HepG2 (cell line): ENCODE data around the gene ZFYVE28. TPM values are rescaled to one million over a fixed set of nuclear protein-coding genes. Genes with fewer than 3 reads are reported as not detected.
A peak's percentile ranks its signal among the peaks of the same experiment; 100 is the strongest.

Experiments
- ATAC-seq: fragments of 200-7000 bp; cut with Tn5 transposase; 3 replicates; pipeline ENCODE4 v1.9.1; 2020; ENCODE audit warnings: mild to moderate bottlenecking, moderate library complexity
- BruUV-seq: library from RNA; stranded (reverse); fragments of 400-500 nt; replicated peaks from 2 replicates; lab custom pipeline; 2021; lab: Mats Ljungman, UMichigan
- CTCF ChIA-PET: fragments of 300-600 bp; formaldehyde crosslinking; extraction: SDS; loops from one replicate; lab custom pipeline; 2021; ENCODE audit warnings: low total read pairs, inconsistent platforms, low intra/inter-chr PET ratio; lab: Yijun Ruan, JAX
- POLR2A ChIA-PET: fragments of 350-600 bp; sonication (Branson Sonifier 250); formaldehyde crosslinking; loops from one replicate; lab custom pipeline; 2020; ENCODE audit warnings: antibody characterized with exemption, inconsistent platforms; lab: Yijun Ruan, JAX
- DNase-seq: peaks from one replicate; pipeline ENCODE4 v3.0.0-alpha.2; 2015; ENCODE audit warnings: low spot score
- FAIRE-seq: peaks from 3 replicates; lab custom pipeline; 2011; peaks lifted over from hg19 to GRCh38; lab: Jason Lieb, UNC
- H2AFZ ChIP-seq: one replicate; pipeline ENCODE4 v1.6.1; 2011; ENCODE audit warnings: low read length, inconsistent platforms
- H3K27ac ChIP-seq: fragments of 300-600 bp; 3 replicates; pipeline ENCODE4 v1.8.0; 2011; ENCODE audit warnings: mixed run types, mild to moderate bottlenecking, mixed read lengths, low read length, inconsistent platforms; ENCODE audit not compliant: insufficient read depth; ENCODE audit errors: extremely low read length
- H3K27me3 ChIP-seq, 2 experiments: fragments of 200-600 bp in 1 of 2; 2 replicates in 1 of 2; 3 replicates in 1 of 2; pipeline versions ENCODE4 v1.6.0 to v1.8.0; 2011; ENCODE audit warnings: low read length in 2 of 2, mild to moderate bottlenecking in 2 of 2, moderate library complexity in 2 of 2, inconsistent platforms in 1 of 2; ENCODE audit not compliant: insufficient read depth in 2 of 2, control insufficient read depth in 1 of 2
- H3K36me3 ChIP-seq, 2 experiments: fragments of 200-600 bp in 1 of 2; replicated peaks in 1 of 2; 2 replicates in 1 of 2; 3 replicates in 1 of 2; pipeline versions ENCODE4 v1.5.1 to v1.8.0; 2011; ENCODE audit warnings: low read length in 2 of 2, inconsistent platforms in 1 of 2; ENCODE audit not compliant: insufficient read depth in 2 of 2, control insufficient read depth in 1 of 2
- H3K4me1 ChIP-seq: 2 replicates; pipeline ENCODE4 v1.5.1; 2012; ENCODE audit warnings: low read length, inconsistent platforms; ENCODE audit not compliant: insufficient read depth
- H3K4me2 ChIP-seq: 2 replicates; pipeline ENCODE4 v1.6.0; 2011; ENCODE audit warnings: low read depth, low read length, inconsistent platforms
- H3K4me3 ChIP-seq, 3 experiments: fragments of 200-600 bp in 1 of 3; sonication (generic), shearing (Covaris generic) in 1 of 3; replicated peaks in 1 of 3; 2 replicates each; pipeline ENCODE4 v1.5.1; 2011 to 2016; ENCODE audit warnings: low read length in 3 of 3, inconsistent platforms in 2 of 3, low read depth in 2 of 3, mild to moderate bottlenecking in 2 of 3, control low read depth in 1 of 3, mixed read lengths in 1 of 3; ENCODE audit not compliant: insufficient read depth in 1 of 3
- H3K79me2 ChIP-seq: one replicate; pipeline ENCODE4 v1.6.1; 2011; ENCODE audit warnings: low read length, inconsistent platforms; ENCODE audit not compliant: insufficient read depth
- H3K9ac ChIP-seq: 2 replicates; pipeline ENCODE4 v1.6.0; 2011; ENCODE audit warnings: mild to moderate bottlenecking, low read depth, low read length, inconsistent platforms; ENCODE audit not compliant: insufficient read depth
- H3K9me3 ChIP-seq: 2 replicates; pipeline ENCODE4 v1.5.1; 2012; ENCODE audit warnings: mild to moderate bottlenecking, low read length
- H4K20me1 ChIP-seq: 2 replicates; pipeline ENCODE4 v1.6.0; 2011; ENCODE audit warnings: inconsistent platforms, mild to moderate bottlenecking, low read length, moderate library complexity; ENCODE audit not compliant: insufficient read depth
- ARNTL ChIP-seq: sonication (generic); formaldehyde crosslinking; IDR thresholded peaks from 2 replicates; pipeline ENCODE4 v1.4.0; 2020; ENCODE audit warnings: mild to moderate bottlenecking, missing genetic modification reagents
- EZH2 ChIP-seq: conservative IDR thresholded peaks from 2 replicates; pipeline ENCODE4 v1.6.1; 2012; ENCODE audit warnings: mild to moderate bottlenecking, low read depth, low read length, moderate library complexity
- PHB2 ChIP-seq: fragments of 450-650 bp; IDR thresholded peaks from 2 replicates; pipeline ENCODE4 v1.6.1; 2018; ENCODE audit not compliant: partially characterized antibody
- THAP11 ChIP-seq: IDR thresholded peaks from 2 replicates; pipeline ENCODE4 v1.6.1; 2016; ENCODE audit warnings: missing biosample characterization, missing genetic modification reagents
- ZNF543 ChIP-seq: sonication (generic); formaldehyde crosslinking; IDR thresholded peaks from 2 replicates; pipeline ENCODE4 v1.4.0; 2020; ENCODE audit warnings: mild to moderate bottlenecking, missing genetic modification reagents
- WGBS: methylation state at CpG from one replicate; pipeline ENCODE4 v1.1.6; 2017; ENCODE audit warnings: low lambda C conversion rate; 5-methylcytosine and 5-hydroxymethylcytosine counted together
- in situ Hi-C: cut with HindIII; loops from 2 replicates; pipeline ENCODE4 v1.10.0; 2017; ENCODE audit warnings: low pct_unique_long_range_greater_than_20kb; ENCODE audit not compliant: extremely low pct_ligation_motif_present
- intact Hi-C: fragments of 100-400 bp; cut with micrococcal nuclease; formaldehyde crosslinking; loops from one replicate; pipeline ENCODE4 v1.10.0; 2022; ENCODE audit not compliant: unreplicated experiment
- polyA plus RNA-seq, 8 experiments: library from polyadenylated mRNA; depleted of rRNA in 3 of 8; stranded (reverse) in 7 of 8; unstranded in 1 of 8; fragments of >200 nt; fragmentation: Illumina TruSeq in 4 of 8; extraction: Trizol in 4 of 8; gene quantifications; 2 replicates each; pipeline versions ENCODE4 v1.2.1 to v1.2.3, GENCODE V29; 2011 to 2016; ENCODE audit warnings: low read depth in 4 of 8, missing spikeins in 1 of 8, mixed read lengths in 1 of 8; ENCODE audit not compliant: insufficient read depth in 1 of 8
- total RNA-seq, 5 experiments: library from RNA; depleted of rRNA; stranded (reverse); fragments of >200 nt; fragmentation: Illumina TruSeq; extraction: Trizol; gene quantifications; 2 replicates each; pipeline ENCODE4 v1.2.3, GENCODE V29; 2016; ENCODE audit warnings: low read depth in 1 of 5
- TF ChIP-seq, protein P1 (sequence below): sonication (generic); formaldehyde crosslinking; IDR thresholded peaks from 2 replicates; pipeline ENCODE4 v1.4.0; 2020; ENCODE audit warnings: missing genetic modification reagents

ZFYVE28 gene
- total and polyA plus RNA-seq, 2 of the 13 experiments (the other 11 are each of a cell fraction or from before 2014, with no cell fraction given), result 0.12 to 0.22 TPM

GRCh38 chr4:2417226-2417764, 1.1 kb downstream of the ZFYVE28 start:
- WGBS, result under 1% methylated on average over 14 of the region's 61 CpGs
- CTCF ChIA-PET, result no interaction called here
- in situ Hi-C loops, result no loop called here
- H3K4me3 ChIP-seq, result peak overlapping the region; percentile 38 to 73 (median 42); a peak in 3 of 6 replicates
- H3K27me3 ChIP-seq, result peaks cover 18 to 74% of the 10 kb centered on the region in 2 experiments
- no peak overlapping the region for H2AFZ ChIP-seq
- no peaks in the 10 kb centered on the region for H3K9me3 ChIP-seq
- POLR2A ChIA-PET, result no interaction called here
- ATAC-seq (no peak; the same call in 2 of the 3 replicates), DNase-seq (no peak), FAIRE-seq (no peak)
- H3K4me2 ChIP-seq, result peak overlapping the region; percentile 98
- H3K9ac ChIP-seq, result no peak overlapping the region
- H3K27ac ChIP-seq, result no peak overlapping the region
- peaks cover 48% of the 10 kb centered on the region for H3K4me1 ChIP-seq
- TF ChIP-seq EZH2, result peak; percentile 62; the same call in 1 of the 2 replicates
- TF ChIP-seq ARNTL, result no peak
- TF ChIP-seq, protein P1, sequence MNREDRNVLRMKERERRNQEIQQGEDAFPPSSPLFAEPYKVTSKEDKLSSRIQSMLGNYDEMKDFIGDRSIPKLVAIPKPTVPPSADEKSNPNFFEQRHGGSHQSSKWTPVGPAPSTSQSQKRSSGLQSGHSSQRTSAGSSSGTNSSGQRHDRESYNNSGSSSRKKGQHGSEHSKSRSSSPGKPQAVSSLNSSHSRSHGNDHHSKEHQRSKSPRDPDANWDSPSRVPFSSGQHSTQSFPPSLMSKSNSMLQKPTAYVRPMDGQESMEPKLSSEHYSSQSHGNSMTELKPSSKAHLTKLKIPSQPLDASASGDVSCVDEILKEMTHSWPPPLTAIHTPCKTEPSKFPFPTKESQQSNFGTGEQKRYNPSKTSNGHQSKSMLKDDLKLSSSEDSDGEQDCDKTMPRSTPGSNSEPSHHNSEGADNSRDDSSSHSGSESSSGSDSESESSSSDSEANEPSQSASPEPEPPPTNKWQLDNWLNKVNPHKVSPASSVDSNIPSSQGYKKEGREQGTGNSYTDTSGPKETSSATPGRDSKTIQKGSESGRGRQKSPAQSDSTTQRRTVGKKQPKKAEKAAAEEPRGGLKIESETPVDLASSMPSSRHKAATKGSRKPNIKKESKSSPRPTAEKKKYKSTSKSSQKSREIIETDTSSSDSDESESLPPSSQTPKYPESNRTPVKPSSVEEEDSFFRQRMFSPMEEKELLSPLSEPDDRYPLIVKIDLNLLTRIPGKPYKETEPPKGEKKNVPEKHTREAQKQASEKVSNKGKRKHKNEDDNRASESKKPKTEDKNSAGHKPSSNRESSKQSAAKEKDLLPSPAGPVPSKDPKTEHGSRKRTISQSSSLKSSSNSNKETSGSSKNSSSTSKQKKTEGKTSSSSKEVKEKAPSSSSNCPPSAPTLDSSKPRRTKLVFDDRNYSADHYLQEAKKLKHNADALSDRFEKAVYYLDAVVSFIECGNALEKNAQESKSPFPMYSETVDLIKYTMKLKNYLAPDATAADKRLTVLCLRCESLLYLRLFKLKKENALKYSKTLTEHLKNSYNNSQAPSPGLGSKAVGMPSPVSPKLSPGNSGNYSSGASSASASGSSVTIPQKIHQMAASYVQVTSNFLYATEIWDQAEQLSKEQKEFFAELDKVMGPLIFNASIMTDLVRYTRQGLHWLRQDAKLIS (CRISPR knock-in tag), result no peak
- no peak for TF ChIP-seq PHB2
- peak; percentile 27; the same call in 1 of the 2 replicates for TF ChIP-seq THAP11 (CRISPR knock-in tag)
- 0 out of 2 replicates have a peak, but pooled peaks have one; percentile 44 for TF ChIP-seq ZNF543
- H3K79me2 ChIP-seq, result no peaks in the 10 kb centered on the region
- BruUV-seq, result no TSS peak
- intact Hi-C loops, result no loop called here
- H3K36me3 ChIP-seq, result no peaks in the 10 kb centered on the region
- H4K20me1 ChIP-seq, result peaks cover 3% of the 10 kb centered on the region; the same call in 1 of the 2 replicates
